ENCODE data around the gene UGCG. TPM values are rescaled to one million over a fixed set of nuclear protein-coding genes. Genes with fewer than 3 reads are reported as not detected.

The UGCG gene
- total RNA-seq: 53.5 and 54.1 TPM in 2 replicates
- total RNA-seq (2013): 67.3 TPM
- polyA plus RNA-seq: 23.9 and 39.4 TPM in 2 replicates
- 35.1 and 38.1 TPM in 2 replicates for polyA minus RNA-seq

- no peaks in the 10 kb centered on the region for H3K9me3 Mint-ChIP-seq (ENCODE audit: insufficient read depth)
- peaks cover 61% of the 10 kb centered on the region for H3K79me2 ChIP-seq (ENCODE audit: control insufficient read depth, insufficient read depth, low read length)
- WGBS (ENCODE audit: insufficient coverage): under 1% methylated on average over 79 of the region's 84 CpGs
- H3K9me3 ChIP-seq (ENCODE audit: control extremely low read depth in 1 of 3, control insufficient read depth in 2 of 3, insufficient read depth in 1 of 3, low read length in 2 of 3): no peaks in the 10 kb centered on the region
- peak; percentile 85 for ATAC-seq (ENCODE audit: low read depth)
- intact Hi-C loops (cut with micrococcal nuclease): loop anchor here (1.0 to 10.0 kb wide), 7 partner anchors 21 to 1641 kb away; partner anchors contain the start of genes ECPAS, FKBP15, INIP and SLC31A1
- H3K27me3 ChIP-seq (replicated peaks in 1 of 4; ENCODE audit: control extremely low read depth in 1 of 4, control insufficient read depth in 3 of 4, insufficient read depth in 4 of 4, low read length in 3 of 4): no peaks in the 10 kb centered on the region
- peak; percentile 93 for DNase-seq
- peaks cover 0 to 2% of the 10 kb centered on the region in 2 experiments for H3K36me3 ChIP-seq (replicated peaks in 1 of 2; ENCODE audit: control extremely low read depth in 1 of 2, control insufficient read depth in 1 of 2, extremely low read depth in 1 of 2, insufficient read depth in 2 of 2, low read length in 1 of 2)
- CTCF ChIA-PET: interaction anchor here (0.5 to 3.8 kb wide), 6 partner anchors 13 to 423 kb away, joined by 3 to 34 read pairs (median 3); no protein-coding TSS in a partner anchor
- H3K4me1 ChIP-seq (ENCODE audit: control insufficient read depth in 2 of 2, insufficient read depth in 2 of 2, low read length in 2 of 2): peaks cover 42 to 49% of the 10 kb centered on the region in 2 donors
- peak within 1 kb of the TSS; percentile 70 to 95 (median 91) for H3K4me3 ChIP-seq (ENCODE audit: control extremely low read depth in 1 of 5, extremely low read depth in 1 of 5, insufficient read depth in 1 of 5, low read depth in 2 of 5, low read length in 4 of 5)
- no peaks in the 10 kb centered on the region for H3K27me3 Mint-ChIP-seq
- peaks cover 12% of the 10 kb centered on the region for H3K4me1 Mint-ChIP-seq
- H3K4me2 ChIP-seq (replicated peaks; ENCODE audit: low read depth, low read length, poor library complexity, severe bottlenecking): peak within 1 kb of the TSS; percentile 98
- H3K27ac Mint-ChIP-seq: peak within 1 kb of the TSS; percentile 91
- peak within 1 kb of the TSS; percentile 75 for H3K9ac ChIP-seq (ENCODE audit: low read length)
- H2AFZ ChIP-seq (ENCODE audit: insufficient read depth, low read depth, low read length, poor library complexity, severe bottlenecking): peak within 1 kb of the TSS; percentile 99
- POLR2A ChIA-PET: interaction anchor here (0.5 to 2.2 kb wide), 11 partner anchors 18 to 1922 kb away, joined by 3 to 11 read pairs (median 3); partner anchors contain the start of gene PTBP3
- peaks cover 43% of the 10 kb centered on the region for H4K20me1 ChIP-seq (ENCODE audit: control insufficient read depth, insufficient read depth, low read length, poor library complexity, severe bottlenecking)
- peak within 1 kb of the TSS; percentile 94 for H3K4me3 Mint-ChIP-seq
- peak within 1 kb of the TSS; percentile 54 to 84 for H3K27ac ChIP-seq (ENCODE audit: low read length in 2 of 2)
- no peak for TF ChIP-seq EZH2 (IDR thresholded peaks at IDR 0.05; ENCODE audit: borderline replicate concordance, insufficient read depth, low read depth, low read length, poor library complexity, severe bottlenecking)
Observed at GRCh38 chr9:111895996-111896941, at the start of gene UGCG. Gene UGCG, plus strand, starts transcription at chr9:111896814. Its CDS starts 402 bp downstream, at chr9:111897216.

DNA sequence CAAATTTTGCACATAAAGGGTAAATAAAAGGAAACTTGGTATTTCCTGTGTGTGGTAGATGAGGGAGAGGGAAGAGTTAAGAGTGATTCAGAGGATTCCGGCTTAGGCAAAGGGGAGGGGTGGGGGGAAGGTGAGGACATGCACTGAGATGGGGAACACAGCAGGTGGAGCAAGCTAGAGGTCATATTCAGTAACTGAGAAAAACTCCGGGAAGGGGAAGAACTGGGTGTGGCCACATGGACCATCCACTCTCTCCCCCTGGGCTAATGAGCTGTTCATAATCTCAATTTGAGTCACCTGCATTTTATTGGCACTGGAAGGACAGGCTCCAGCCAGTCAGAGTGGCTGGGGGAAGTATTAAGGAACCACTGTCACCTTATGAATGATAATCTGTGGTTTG lies 45.1 kb upstream of the UGCG start:
- intact Hi-C loops (cut with micrococcal nuclease): no loop called here
- WGBS (ENCODE audit: insufficient coverage): 32% methylated on average over 2 of the region's 2 CpGs
- Histone ChIP-seq H3K27ac (ENCODE audit: low read length in 2 of 2) (no peak overlapping the region), H3K27me3 (replicated peaks in 1 of 4; ENCODE audit: control extremely low read depth in 1 of 4, control insufficient read depth in 3 of 4, insufficient read depth in 4 of 4, low read length in 3 of 4) (no peaks in the 10 kb centered on the region), H4K20me1 (ENCODE audit: control insufficient read depth, insufficient read depth, low read length, poor library complexity, severe bottlenecking) (no peaks in the 10 kb centered on the region), H3K36me3 (replicated peaks in 1 of 2; ENCODE audit: control extremely low read depth in 1 of 2, control insufficient read depth in 1 of 2, extremely low read depth in 1 of 2, insufficient read depth in 2 of 2, low read length in 1 of 2) (no peaks in the 10 kb centered on the region), H2AFZ (ENCODE audit: insufficient read depth, low read depth, low read length, poor library complexity, severe bottlenecking) (no peak overlapping the region), H3K9me3 (ENCODE audit: control extremely low read depth in 1 of 3, control insufficient read depth in 2 of 3, insufficient read depth in 1 of 3, low read length in 2 of 3) (peaks cover 0 to 2% (median 0%) of the 10 kb centered on the region in 3 donors), H3K4me2 (replicated peaks; ENCODE audit: low read depth, low read length, poor library complexity, severe bottlenecking) (no peak overlapping the region), H3K4me1 (ENCODE audit: control insufficient read depth in 2 of 2, insufficient read depth in 2 of 2, low read length in 2 of 2) (no peaks in the 10 kb centered on the region), H3K79me2 (ENCODE audit: control insufficient read depth, insufficient read depth, low read length) (no peaks in the 10 kb centered on the region), H3K9ac (ENCODE audit: low read length) (no peak overlapping the region), H3K4me3 (ENCODE audit: control extremely low read depth in 1 of 5, extremely low read depth in 1 of 5, insufficient read depth in 1 of 5, low read depth in 2 of 5, low read length in 4 of 5) (no peak overlapping the region)
- H3K27me3 Mint-ChIP-seq: no peaks in the 10 kb centered on the region
- no peak overlapping the region for H3K27ac Mint-ChIP-seq
- DNase-seq (no peak), ATAC-seq (ENCODE audit: low read depth) (no peak)
- CTCF ChIA-PET: no interaction called here
- POLR2A ChIA-PET: no interaction called here
- no peaks in the 10 kb centered on the region for H3K9me3 Mint-ChIP-seq (ENCODE audit: insufficient read depth)
- no peak overlapping the region for H3K4me3 Mint-ChIP-seq
- TF ChIP-seq EZH2 (IDR thresholded peaks at IDR 0.05; ENCODE audit: borderline replicate concordance, insufficient read depth, low read depth, low read length, poor library complexity, severe bottlenecking): no peak
- TF ChIP-seq, protein P1, sequence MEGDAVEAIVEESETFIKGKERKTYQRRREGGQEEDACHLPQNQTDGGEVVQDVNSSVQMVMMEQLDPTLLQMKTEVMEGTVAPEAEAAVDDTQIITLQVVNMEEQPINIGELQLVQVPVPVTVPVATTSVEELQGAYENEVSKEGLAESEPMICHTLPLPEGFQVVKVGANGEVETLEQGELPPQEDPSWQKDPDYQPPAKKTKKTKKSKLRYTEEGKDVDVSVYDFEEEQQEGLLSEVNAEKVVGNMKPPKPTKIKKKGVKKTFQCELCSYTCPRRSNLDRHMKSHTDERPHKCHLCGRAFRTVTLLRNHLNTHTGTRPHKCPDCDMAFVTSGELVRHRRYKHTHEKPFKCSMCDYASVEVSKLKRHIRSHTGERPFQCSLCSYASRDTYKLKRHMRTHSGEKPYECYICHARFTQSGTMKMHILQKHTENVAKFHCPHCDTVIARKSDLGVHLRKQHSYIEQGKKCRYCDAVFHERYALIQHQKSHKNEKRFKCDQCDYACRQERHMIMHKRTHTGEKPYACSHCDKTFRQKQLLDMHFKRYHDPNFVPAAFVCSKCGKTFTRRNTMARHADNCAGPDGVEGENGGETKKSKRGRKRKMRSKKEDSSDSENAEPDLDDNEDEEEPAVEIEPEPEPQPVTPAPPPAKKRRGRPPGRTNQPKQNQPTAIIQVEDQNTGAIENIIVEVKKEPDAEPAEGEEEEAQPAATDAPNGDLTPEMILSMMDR (IDR thresholded peaks at IDR 0.05): no peak
- no peaks in the 10 kb centered on the region for H3K4me1 Mint-ChIP-seq

All from B cell (primary cell).